DND-41 (cell line): ENCODE data around the gene SBDS.

Source experiments
- ATAC-seq: fragments of 200-7000 bp; cut with Tn5 transposase; 3 replicates; pipeline ENCODE4 v1.9.1; 2021; ENCODE audit warnings: low read depth; ENCODE audit not compliant: insufficient read depth
- DNase-seq: peaks from one replicate; pipeline ENCODE4 v3.0.0-alpha.2; 2020
- H2AFZ ChIP-seq: 2 replicates; pipeline ENCODE4 v1.6.0; 2012; ENCODE audit warnings: low read depth, low read length
- H3K27ac ChIP-seq: 2 replicates; pipeline ENCODE4 v1.5.1; 2012; ENCODE audit warnings: low read length, inconsistent platforms
- H3K27me3 ChIP-seq: fragments of 200-600 bp; sonication (generic); 2 replicates; pipeline ENCODE4 v1.6.0; 2012; ENCODE audit warnings: low read length, mild to moderate bottlenecking, inconsistent platforms; ENCODE audit not compliant: insufficient read depth, poor library complexity
- H3K36me3 ChIP-seq: 2 replicates; pipeline ENCODE4 v1.5.1; 2012; ENCODE audit warnings: low read length, inconsistent platforms; ENCODE audit not compliant: insufficient read depth
- H3K4me1 ChIP-seq: 2 replicates; pipeline ENCODE4 v1.5.1; 2012; ENCODE audit warnings: mild to moderate bottlenecking, low read length; ENCODE audit not compliant: insufficient read depth
- H3K4me2 ChIP-seq: 2 replicates; pipeline ENCODE4 v1.6.0; 2012; ENCODE audit warnings: mild to moderate bottlenecking, moderate library complexity, low read length, inconsistent platforms; ENCODE audit not compliant: insufficient read depth
- H3K4me3 ChIP-seq, 2 experiments: fragments of 200-600 bp in 1 of 2; shearing (Covaris generic) in 1 of 2; 2 replicates each; pipeline ENCODE4 v1.5.1; 2012 to 2016; ENCODE audit warnings: inconsistent platforms in 2 of 2, low read length in 2 of 2, mild to moderate bottlenecking in 2 of 2, low read depth in 1 of 2, moderate library complexity in 1 of 2
- H3K79me2 ChIP-seq: 2 replicates; pipeline ENCODE4 v1.6.0; 2012; ENCODE audit warnings: low read length, inconsistent platforms; ENCODE audit not compliant: insufficient read depth
- H3K9ac ChIP-seq: 2 replicates; pipeline ENCODE4 v1.6.0; 2012; ENCODE audit warnings: low read depth, mild to moderate bottlenecking, inconsistent platforms, low read length, moderate library complexity
- H3K9me3 ChIP-seq: 2 replicates; pipeline ENCODE4 v1.5.1; 2012; ENCODE audit warnings: low read length, moderate library complexity, mild to moderate bottlenecking, inconsistent platforms; ENCODE audit not compliant: insufficient read depth, severe bottlenecking
- H4K20me1 ChIP-seq: 2 replicates; pipeline ENCODE4 v1.6.0; 2012; ENCODE audit warnings: low read length; ENCODE audit not compliant: insufficient read depth
- CTCF ChIP-seq: IDR thresholded peaks from 2 replicates; pipeline ENCODE4 v1.5.1; 2012; ENCODE audit warnings: borderline replicate concordance, low read length, moderate library complexity, mild to moderate bottlenecking; ENCODE audit not compliant: poor library complexity, severe bottlenecking; ENCODE audit errors: extremely low read depth
- EZH2 ChIP-seq: IDR thresholded peaks from 3 replicates; pipeline ENCODE4 v1.6.1; 2012; ENCODE audit warnings: borderline replicate concordance, low read depth, mild to moderate bottlenecking, moderate library complexity, low read length, inconsistent platforms; ENCODE audit not compliant: severe bottlenecking

The SBDS gene

GRCh38 chr7:66957595-66958290 lies 37.6 kb downstream of the SBDS start:
- peaks cover 5% of the 10 kb centered on the region; the same call in 1 of the 2 replicates for H4K20me1 ChIP-seq
- H2AFZ ChIP-seq = no peak overlapping the region
- H3K4me3 ChIP-seq = no peak overlapping the region
- H3K79me2 ChIP-seq = no peaks in the 10 kb centered on the region
- H3K27me3 ChIP-seq = no peaks in the 10 kb centered on the region
- H3K4me1 ChIP-seq = no peaks in the 10 kb centered on the region
- H3K4me2 ChIP-seq = no peak overlapping the region
- no peaks in the 10 kb centered on the region for H3K9me3 ChIP-seq
- no peak for ATAC-seq
- H3K27ac ChIP-seq = no peak overlapping the region
- TF ChIP-seq CTCF = no peak
- TF ChIP-seq EZH2 = no peak
- peaks cover 57% of the 10 kb centered on the region for H3K36me3 ChIP-seq
- DNase-seq = no peak
- H3K9ac ChIP-seq = no peak overlapping the region

- H3K79me2 ChIP-seq = no peaks in the 10 kb centered on the region
- DNase-seq (no peak), ATAC-seq (no peak)
- H4K20me1 ChIP-seq = peaks cover 8% of the 10 kb centered on the region
- H3K4me3 ChIP-seq = no peak overlapping the region
- H3K4me1 ChIP-seq = no peaks in the 10 kb centered on the region
- H3K9ac ChIP-seq = no peak overlapping the region
- H3K4me2 ChIP-seq = no peak overlapping the region
- H3K9me3 ChIP-seq = no peaks in the 10 kb centered on the region
- peaks cover 92% of the 10 kb centered on the region for H3K36me3 ChIP-seq
- H3K27me3 ChIP-seq = no peaks in the 10 kb centered on the region
- H3K27ac ChIP-seq = no peak overlapping the region
- no peak overlapping the region for H2AFZ ChIP-seq
- TF ChIP-seq CTCF (no peak), EZH2 (no peak)
Observed at GRCh38 chr7:66953044-66953427, 42.4 kb downstream of the SBDS start.

- Histone ChIP-seq H3K4me3 (no peak overlapping the region), H3K9ac (no peak overlapping the region)
- no peak for ATAC-seq
Observed at GRCh38 chr7:66952343-66953043, 42.9 kb downstream of the SBDS start.

More at GRCh38 chr7:66952343-66953043, 42.9 kb downstream of the SBDS start:
- no peak for DNase-seq
- no peaks in the 10 kb centered on the region for H3K9me3 ChIP-seq
- no peak overlapping the region for H3K27ac ChIP-seq
- H3K4me2 ChIP-seq = no peak overlapping the region
- no peak overlapping the region for H2AFZ ChIP-seq
- H3K27me3 ChIP-seq = no peaks in the 10 kb centered on the region
- peaks cover 4% of the 10 kb centered on the region for H4K20me1 ChIP-seq
- no peak for TF ChIP-seq EZH2
- TF ChIP-seq CTCF = no peak
- peaks cover 91% of the 10 kb centered on the region for H3K36me3 ChIP-seq
- H3K79me2 ChIP-seq = no peaks in the 10 kb centered on the region
- no peaks in the 10 kb centered on the region for H3K4me1 ChIP-seq
